ENCODE measurements around the gene EFR3B. TPM values are rescaled to one million over a fixed set of nuclear protein-coding genes. Genes with fewer than 3 reads are reported as not detected.

Gene EFR3B
- total and polyA plus RNA-seq, 3 experiments from 2014 or later = 0.16 to 0.27 (median 0.20) TPM

- H3K4me3 ChIP-seq (ENCODE audit: low read length) = no peak overlapping the region
- Mint-ChIP-seq H3K27me3 (peaks cover 19 to 47% of the 10 kb centered on the region in 2 donors), H3K4me1 (no peaks in the 10 kb centered on the region), H3K4me3 (no peak overlapping the region), H3K9me3 (no peaks in the 10 kb centered on the region), H3K36me3 (no peaks in the 10 kb centered on the region), H3K27ac (no peak overlapping the region)
- no peaks in the 10 kb centered on the region for H3K9me3 ChIP-seq (ENCODE audit: low read length)
- H3K4me1 ChIP-seq (ENCODE audit: insufficient read depth, low read length) = no peaks in the 10 kb centered on the region
- POLR2A ChIA-PET = no interaction called here
- DNase-seq = no peak
- H3K27me3 ChIP-seq (ENCODE audit: insufficient read depth, low read length, poor library complexity, severe bottlenecking) = no peaks in the 10 kb centered on the region
- H3K36me3 ChIP-seq (ENCODE audit: insufficient read depth, low read length) = no peaks in the 10 kb centered on the region
- H3K27ac ChIP-seq (ENCODE audit: low read depth, low read length) = no peak overlapping the region
- CTCF ChIA-PET = interaction anchor here (1.4 kb wide), 1 partner anchor 9 kb away, joined by 3 read pairs; no protein-coding TSS in a partner anchor
Measured at GRCh38 chr2:25053041-25053440, 11.2 kb downstream of the EFR3B start.

DNA sequence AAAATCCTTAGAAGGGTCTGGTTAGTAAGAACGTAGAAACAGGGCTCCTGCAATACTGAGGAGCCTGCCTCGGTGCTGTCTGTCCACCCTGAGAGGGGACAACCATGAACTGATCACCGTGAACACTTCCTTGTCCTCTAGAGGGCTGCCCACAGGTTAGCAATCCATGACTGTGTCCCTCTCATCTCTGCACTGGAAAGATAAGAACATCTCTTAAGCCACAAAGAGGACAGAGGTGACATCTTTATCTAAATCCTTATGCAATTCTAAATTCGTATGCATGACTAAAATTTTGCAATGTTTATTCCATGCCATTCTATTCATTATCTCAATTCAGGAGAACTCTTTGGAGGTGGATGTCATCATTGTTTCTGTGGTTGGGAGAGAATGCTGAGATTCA lies 12.8 kb downstream of the EFR3B start:
- DNase-seq = no peak
- CTCF ChIA-PET = interaction anchor here (1.0 kb wide), 1 partner anchor 75 kb away, joined by 3 read pairs; no protein-coding TSS in a partner anchor
- Mint-ChIP-seq H3K4me3 (no peak overlapping the region), H3K27me3 (peaks cover 9 to 32% of the 10 kb centered on the region in 2 donors), H3K36me3 (no peaks in the 10 kb centered on the region), H3K27ac (no peak overlapping the region), H3K9me3 (no peaks in the 10 kb centered on the region), H3K4me1 (no peaks in the 10 kb centered on the region)
- Histone ChIP-seq H3K4me1 (ENCODE audit: insufficient read depth, low read length) (no peaks in the 10 kb centered on the region), H3K4me3 (ENCODE audit: low read length) (no peak overlapping the region), H3K9me3 (ENCODE audit: low read length) (no peaks in the 10 kb centered on the region), H3K36me3 (ENCODE audit: insufficient read depth, low read length) (no peaks in the 10 kb centered on the region), H3K27me3 (ENCODE audit: insufficient read depth, low read length, poor library complexity, severe bottlenecking) (no peaks in the 10 kb centered on the region), H3K27ac (ENCODE audit: low read depth, low read length) (no peak overlapping the region)
- POLR2A ChIA-PET = no interaction called here

DNA sequence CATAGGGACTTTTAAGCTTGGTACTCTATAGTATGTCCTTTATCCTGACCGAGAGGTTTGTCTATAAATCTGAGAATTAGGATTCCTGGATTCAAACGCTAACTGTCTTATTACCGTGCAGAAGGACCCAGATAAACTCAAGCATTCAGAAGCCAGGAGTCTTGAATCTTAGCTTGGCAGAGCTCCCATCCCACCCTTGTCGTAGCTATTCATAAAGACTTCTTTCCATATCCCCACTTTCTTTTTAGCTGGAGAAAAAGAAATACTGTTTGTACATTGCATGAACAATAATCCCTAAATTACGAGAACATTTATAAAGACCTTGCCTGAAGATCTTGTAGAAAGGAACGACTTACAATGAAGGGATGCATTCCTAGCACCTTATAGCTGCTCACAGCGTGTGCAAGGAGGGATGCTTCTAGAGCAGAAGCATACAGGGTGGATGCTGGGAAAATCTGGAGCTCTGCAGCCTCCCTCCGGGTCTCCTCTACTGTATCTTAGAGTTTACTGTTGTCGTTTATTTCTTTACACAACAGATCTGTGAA lies 13.6 kb downstream of the EFR3B start:
- peaks cover 8 to 28% of the 10 kb centered on the region in 2 donors for H3K27me3 Mint-ChIP-seq
- H3K36me3 ChIP-seq (ENCODE audit: insufficient read depth, low read length) = no peaks in the 10 kb centered on the region
- ChIA-PET POLR2A (no interaction called here), CTCF (interaction anchor here (1.0 kb wide), 1 partner anchor 74 kb away, joined by 3 read pairs; no protein-coding TSS in a partner anchor)
- H3K4me3 ChIP-seq (ENCODE audit: low read length) = no peak overlapping the region
- H3K27ac Mint-ChIP-seq = no peak overlapping the region
- H3K9me3 Mint-ChIP-seq = no peaks in the 10 kb centered on the region
- H3K36me3 Mint-ChIP-seq = no peaks in the 10 kb centered on the region
- DNase-seq = no peak
- no peaks in the 10 kb centered on the region for H3K27me3 ChIP-seq (ENCODE audit: insufficient read depth, low read length, poor library complexity, severe bottlenecking)
- H3K9me3 ChIP-seq (ENCODE audit: low read length) = no peaks in the 10 kb centered on the region
- H3K4me1 Mint-ChIP-seq = no peaks in the 10 kb centered on the region
- no peaks in the 10 kb centered on the region for H3K4me1 ChIP-seq (ENCODE audit: insufficient read depth, low read length)
- H3K4me3 Mint-ChIP-seq = no peak overlapping the region
- H3K27ac ChIP-seq (ENCODE audit: low read depth, low read length) = no peak overlapping the region

GRCh38 chr2:25056098-25056821 lies 14.4 kb downstream of the EFR3B start:
- Mint-ChIP-seq H3K4me1 (no peaks in the 10 kb centered on the region), H3K4me3 (no peak overlapping the region), H3K27ac (no peak overlapping the region), H3K9me3 (no peaks in the 10 kb centered on the region), H3K36me3 (no peaks in the 10 kb centered on the region), H3K27me3 (peaks cover 8 to 22% of the 10 kb centered on the region in 2 donors)
- no peaks in the 10 kb centered on the region for H3K9me3 ChIP-seq (ENCODE audit: low read length)
- H3K36me3 ChIP-seq (ENCODE audit: insufficient read depth, low read length) = no peaks in the 10 kb centered on the region
- no peak overlapping the region for H3K27ac ChIP-seq (ENCODE audit: low read depth, low read length)
- ChIA-PET CTCF (no interaction called here), POLR2A (no interaction called here)
- H3K4me3 ChIP-seq (ENCODE audit: low read length) = no peak overlapping the region
- no peak for DNase-seq
- no peaks in the 10 kb centered on the region for H3K4me1 ChIP-seq (ENCODE audit: insufficient read depth, low read length)
- H3K27me3 ChIP-seq (ENCODE audit: insufficient read depth, low read length, poor library complexity, severe bottlenecking) = no peaks in the 10 kb centered on the region

- H3K27me3 ChIP-seq (ENCODE audit: insufficient read depth, low read length, poor library complexity, severe bottlenecking) = no peaks in the 10 kb centered on the region
- H3K27ac ChIP-seq (ENCODE audit: low read depth, low read length) = no peak overlapping the region
- ChIA-PET POLR2A (no interaction called here), CTCF (no interaction called here)
- H3K4me3 ChIP-seq (ENCODE audit: low read length) = no peak overlapping the region
- H3K36me3 Mint-ChIP-seq = peaks cover 0 to 4% (median 0%) of the 10 kb centered on the region in 3 donors
- no peaks in the 10 kb centered on the region for H3K4me1 ChIP-seq (ENCODE audit: insufficient read depth, low read length)
- no peaks in the 10 kb centered on the region for H3K27me3 Mint-ChIP-seq
- peaks cover 4 to 9% (median 6%) of the 10 kb centered on the region in 5 donors for H3K9me3 Mint-ChIP-seq
- no peaks in the 10 kb centered on the region for H3K36me3 ChIP-seq (ENCODE audit: insufficient read depth, low read length)
- no peaks in the 10 kb centered on the region for H3K4me1 Mint-ChIP-seq
- no peaks in the 10 kb centered on the region for H3K9me3 ChIP-seq (ENCODE audit: low read length)
- DNase-seq = no peak
- no peak overlapping the region for H3K27ac Mint-ChIP-seq
- no peak overlapping the region for H3K4me3 Mint-ChIP-seq
Measured at GRCh38 chr2:25062511-25062917, 20.6 kb downstream of the EFR3B start.

- POLR2A ChIA-PET = interaction anchor here (0.6 kb wide), 1 partner anchor 53 kb away, joined by 3 read pairs; no protein-coding TSS in a partner anchor
- Mint-ChIP-seq H3K4me3 (no peak overlapping the region), H3K36me3 (peaks cover 0 to 4% (median 0%) of the 10 kb centered on the region in 3 donors), H3K9me3 (peaks cover 4 to 9% (median 6%) of the 10 kb centered on the region in 5 donors), H3K4me1 (no peaks in the 10 kb centered on the region), H3K27ac (no peak overlapping the region), H3K27me3 (no peaks in the 10 kb centered on the region)
- Histone ChIP-seq H3K4me3 (ENCODE audit: low read length) (no peak overlapping the region), H3K36me3 (ENCODE audit: insufficient read depth, low read length) (no peaks in the 10 kb centered on the region), H3K9me3 (ENCODE audit: low read length) (no peaks in the 10 kb centered on the region), H3K27ac (ENCODE audit: low read depth, low read length) (no peak overlapping the region), H3K4me1 (ENCODE audit: insufficient read depth, low read length) (no peaks in the 10 kb centered on the region), H3K27me3 (ENCODE audit: insufficient read depth, low read length, poor library complexity, severe bottlenecking) (no peaks in the 10 kb centered on the region)
- CTCF ChIA-PET = interaction anchor here (1.1 kb wide), 1 partner anchor 29 kb away, joined by 3 read pairs; no protein-coding TSS in a partner anchor
- no peak for DNase-seq
Measured at GRCh38 chr2:25063876-25064660, 22.2 kb downstream of the EFR3B start.

- Histone ChIP-seq H3K36me3 (ENCODE audit: insufficient read depth, low read length) (no peaks in the 10 kb centered on the region), H3K27ac (ENCODE audit: low read depth, low read length) (no peak overlapping the region), H3K27me3 (ENCODE audit: insufficient read depth, low read length, poor library complexity, severe bottlenecking) (no peaks in the 10 kb centered on the region), H3K9me3 (ENCODE audit: low read length) (no peaks in the 10 kb centered on the region), H3K4me3 (ENCODE audit: low read length) (no peak overlapping the region), H3K4me1 (ENCODE audit: insufficient read depth, low read length) (no peaks in the 10 kb centered on the region)
- peaks cover 4 to 9% (median 6%) of the 10 kb centered on the region in 5 donors for H3K9me3 Mint-ChIP-seq
- POLR2A ChIA-PET = no interaction called here
- peaks cover 0 to 4% (median 0%) of the 10 kb centered on the region in 3 donors for H3K36me3 Mint-ChIP-seq
- CTCF ChIA-PET = interaction anchor here (0.7 kb wide), 1 partner anchor 60 kb away, joined by 3 read pairs; no protein-coding TSS in a partner anchor
- no peak overlapping the region for H3K4me3 Mint-ChIP-seq
- no peaks in the 10 kb centered on the region for H3K4me1 Mint-ChIP-seq
- H3K27me3 Mint-ChIP-seq = no peaks in the 10 kb centered on the region
- no peak overlapping the region for H3K27ac Mint-ChIP-seq
- no peak for DNase-seq
Measured at GRCh38 chr2:25065768-25066167, 23.9 kb downstream of the EFR3B start.

DNA sequence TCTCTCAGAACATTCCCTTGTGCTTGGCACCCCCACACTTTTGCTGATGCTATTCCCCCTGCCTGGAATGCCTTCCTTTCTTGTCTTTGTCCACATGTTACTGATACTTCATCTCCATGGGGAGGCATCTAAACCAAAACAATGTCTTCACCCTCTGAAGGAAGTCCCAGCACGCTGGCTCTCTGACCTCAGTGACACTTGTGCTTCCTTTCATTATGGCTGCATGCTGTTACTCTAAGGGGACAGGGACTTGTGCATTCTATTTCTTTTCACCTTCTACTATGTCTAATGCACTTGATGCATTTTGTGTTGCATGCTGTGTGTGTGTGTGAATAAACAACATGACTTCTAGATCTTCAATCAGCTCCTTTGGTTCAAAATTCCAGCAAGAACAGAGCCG lies 24.6 kb downstream of the EFR3B start:
- Mint-ChIP-seq H3K36me3 (peaks cover 0 to 4% (median 0%) of the 10 kb centered on the region in 3 donors), H3K27ac (peak overlapping the region in 1 of 8 donors; percentile 66), H3K4me3 (no peak overlapping the region), H3K4me1 (no peaks in the 10 kb centered on the region), H3K9me3 (peaks cover 4 to 9% (median 6%) of the 10 kb centered on the region in 5 donors), H3K27me3 (peaks cover 0 to under 1% of the 10 kb centered on the region in 2 donors)
- H3K27ac ChIP-seq (ENCODE audit: low read depth, low read length) = no peak overlapping the region
- ChIA-PET POLR2A (no interaction called here), CTCF (no interaction called here)
- H3K9me3 ChIP-seq (ENCODE audit: low read length) = no peaks in the 10 kb centered on the region
- H3K4me3 ChIP-seq (ENCODE audit: low read length) = no peak overlapping the region
- no peaks in the 10 kb centered on the region for H3K27me3 ChIP-seq (ENCODE audit: insufficient read depth, low read length, poor library complexity, severe bottlenecking)
- DNase-seq = no peak
- no peaks in the 10 kb centered on the region for H3K4me1 ChIP-seq (ENCODE audit: insufficient read depth, low read length)
- H3K36me3 ChIP-seq (ENCODE audit: insufficient read depth, low read length) = no peaks in the 10 kb centered on the region
